ENCODE measurements around the gene TMEFF2. TPM values are rescaled to one million over a fixed set of nuclear protein-coding genes. Genes with fewer than 3 reads are reported as not detected.

The TMEFF2 gene
- total RNA-seq (0.15 and 0.28 TPM in 2 replicates), polyA plus RNA-seq (0.31 and 1.3 TPM in 2 replicates)

- H3K36me3 ChIP-seq = no peaks in the 10 kb centered on the region
- peaks cover 100% of the 10 kb centered on the region for H3K27me3 ChIP-seq
- H3K27ac ChIP-seq = no peak within 1 kb of the TSS
- H3K4me1 ChIP-seq (ENCODE audit: low read depth) = peaks cover 11% of the 10 kb centered on the region
- TF ChIP-seq, protein P1, sequence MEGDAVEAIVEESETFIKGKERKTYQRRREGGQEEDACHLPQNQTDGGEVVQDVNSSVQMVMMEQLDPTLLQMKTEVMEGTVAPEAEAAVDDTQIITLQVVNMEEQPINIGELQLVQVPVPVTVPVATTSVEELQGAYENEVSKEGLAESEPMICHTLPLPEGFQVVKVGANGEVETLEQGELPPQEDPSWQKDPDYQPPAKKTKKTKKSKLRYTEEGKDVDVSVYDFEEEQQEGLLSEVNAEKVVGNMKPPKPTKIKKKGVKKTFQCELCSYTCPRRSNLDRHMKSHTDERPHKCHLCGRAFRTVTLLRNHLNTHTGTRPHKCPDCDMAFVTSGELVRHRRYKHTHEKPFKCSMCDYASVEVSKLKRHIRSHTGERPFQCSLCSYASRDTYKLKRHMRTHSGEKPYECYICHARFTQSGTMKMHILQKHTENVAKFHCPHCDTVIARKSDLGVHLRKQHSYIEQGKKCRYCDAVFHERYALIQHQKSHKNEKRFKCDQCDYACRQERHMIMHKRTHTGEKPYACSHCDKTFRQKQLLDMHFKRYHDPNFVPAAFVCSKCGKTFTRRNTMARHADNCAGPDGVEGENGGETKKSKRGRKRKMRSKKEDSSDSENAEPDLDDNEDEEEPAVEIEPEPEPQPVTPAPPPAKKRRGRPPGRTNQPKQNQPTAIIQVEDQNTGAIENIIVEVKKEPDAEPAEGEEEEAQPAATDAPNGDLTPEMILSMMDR (IDR thresholded peaks at IDR 0.05; ENCODE audit: low read depth, low read length) = peak; percentile 20
- DNase-seq (ENCODE audit: low read depth in 1 of 2, low spot score in 1 of 2) = peak; percentile 64 to 72
- H3K9me3 ChIP-seq (ENCODE audit: low read depth) = no peaks in the 10 kb centered on the region
- H3K4me3 ChIP-seq = peak within 1 kb of the TSS; percentile 38
These were observed at the start of gene TMEFF2 for GRCh38 chr2:192194866-192195547. Gene TMEFF2 (minus strand): TSS chr2:192194933. CDS start chr2:192194524, 409 bp downstream.

DNA sequence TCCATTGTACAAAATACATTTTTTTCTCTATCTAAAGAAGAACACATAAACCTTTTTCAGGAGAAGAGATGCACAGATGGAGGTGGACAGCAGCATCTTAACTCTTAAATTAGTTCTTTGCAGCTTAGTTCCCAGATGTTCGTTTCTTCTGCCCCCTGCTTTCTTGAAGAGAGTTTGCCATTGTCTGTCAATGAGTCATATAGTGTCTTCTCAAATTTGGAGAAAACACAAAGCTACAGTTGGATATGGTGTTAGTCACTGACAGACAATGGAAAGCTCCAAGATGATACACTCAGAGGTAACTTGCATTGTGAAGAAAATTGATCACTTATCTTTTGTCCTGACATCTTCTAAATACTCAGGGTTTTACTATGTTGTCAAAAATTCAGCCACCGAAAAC, 48.8 kb upstream of the TMEFF2 start:
- Histone ChIP-seq H3K9me3 (ENCODE audit: low read depth) (no peaks in the 10 kb centered on the region), H3K27me3 (no peaks in the 10 kb centered on the region), H3K27ac (no peak overlapping the region), H3K4me1 (ENCODE audit: low read depth) (no peaks in the 10 kb centered on the region), H3K36me3 (no peaks in the 10 kb centered on the region), H3K4me3 (no peak overlapping the region)
- TF ChIP-seq, protein P1 (IDR thresholded peaks at IDR 0.05; ENCODE audit: low read depth, low read length) = no peak
- no peak for DNase-seq (ENCODE audit: low read depth in 1 of 2, low spot score in 1 of 2)

- H3K27me3 ChIP-seq = no peaks in the 10 kb centered on the region
- H3K36me3 ChIP-seq = no peaks in the 10 kb centered on the region
- no peak overlapping the region for H3K27ac ChIP-seq
- no peaks in the 10 kb centered on the region for H3K9me3 ChIP-seq (ENCODE audit: low read depth)
- no peak overlapping the region for H3K4me3 ChIP-seq
- DNase-seq (ENCODE audit: low read depth in 1 of 2, low spot score in 1 of 2) = peak in 1 of 2 donors; percentile 44
- TF ChIP-seq, protein P1 (IDR thresholded peaks at IDR 0.05; ENCODE audit: low read depth, low read length) = no peak
- H3K4me1 ChIP-seq (ENCODE audit: low read depth) = no peaks in the 10 kb centered on the region
These were observed 41.4 kb upstream of the TMEFF2 start for GRCh38 chr2:192236136-192236535.

- H3K36me3 ChIP-seq = no peaks in the 10 kb centered on the region
- H3K9me3 ChIP-seq (ENCODE audit: low read depth) = no peaks in the 10 kb centered on the region
- no peaks in the 10 kb centered on the region for H3K4me1 ChIP-seq (ENCODE audit: low read depth)
- no peaks in the 10 kb centered on the region for H3K27me3 ChIP-seq
- TF ChIP-seq, protein P1 (IDR thresholded peaks at IDR 0.05; ENCODE audit: low read depth, low read length) = no peak
- DNase-seq (ENCODE audit: low read depth in 1 of 2, low spot score in 1 of 2) = no peak
- H3K4me3 ChIP-seq = no peak overlapping the region
- H3K27ac ChIP-seq = no peak overlapping the region
These were observed 36.2 kb upstream of the TMEFF2 start for GRCh38 chr2:192230889-192231453.

- DNase-seq (ENCODE audit: low read depth in 1 of 2, low spot score in 1 of 2) = no peak
- no peak overlapping the region for H3K27ac ChIP-seq
- no peaks in the 10 kb centered on the region for H3K36me3 ChIP-seq
- H3K27me3 ChIP-seq = no peaks in the 10 kb centered on the region
- no peak overlapping the region for H3K4me3 ChIP-seq
- TF ChIP-seq, protein P1 (IDR thresholded peaks at IDR 0.05; ENCODE audit: low read depth, low read length) = no peak
- no peaks in the 10 kb centered on the region for H3K4me1 ChIP-seq (ENCODE audit: low read depth)
- no peaks in the 10 kb centered on the region for H3K9me3 ChIP-seq (ENCODE audit: low read depth)
These were observed 34.0 kb upstream of the TMEFF2 start for GRCh38 chr2:192228685-192229084.

All from cardiac muscle cell (in vitro differentiated cells and primary cell).